Thymus (tissue), 11 donors: Measurements from ENCODE around the gene DNMT1. TPM values are rescaled to one million over a fixed set of nuclear protein-coding genes. Genes with fewer than 3 reads are reported as not detected.
A peak's percentile ranks its signal among the peaks of the same experiment; 100 is the strongest.

Source experiments
- DNase-seq, 9 donors: peaks; one replicate each; pipeline ENCODE4 v3.0.0-alpha.2; 2013; ENCODE audit warnings: low spot score in 9 of 9, low read depth in 6 of 9, missing footprints in 1 of 9
- H3K27ac ChIP-seq, 2 donors: one replicate each; pipeline ENCODE4 v1.5.1; 2013; ENCODE audit warnings: control low read depth in 1 of 2, low read depth in 1 of 2, low read length in 1 of 2, mild to moderate bottlenecking in 1 of 2, moderate library complexity in 1 of 2
- H3K27me3 ChIP-seq, 2 donors: one replicate each; pipeline ENCODE4 v1.5.1; 2013; ENCODE audit warnings: low read length in 1 of 2; ENCODE audit not compliant: control insufficient read depth in 2 of 2, insufficient read depth in 1 of 2
- H3K36me3 ChIP-seq, 2 donors: one replicate each; pipeline ENCODE4 v1.5.1; 2013; ENCODE audit warnings: low read length in 1 of 2, mild to moderate bottlenecking in 1 of 2, moderate library complexity in 1 of 2; ENCODE audit not compliant: control insufficient read depth in 2 of 2, insufficient read depth in 2 of 2
- H3K4me1 ChIP-seq, 2 donors: one replicate each; pipeline ENCODE4 v1.5.1; 2013; ENCODE audit warnings: low read length in 2 of 2; ENCODE audit not compliant: control insufficient read depth in 2 of 2, insufficient read depth in 2 of 2
- H3K4me3 ChIP-seq, 2 donors: one replicate each; pipeline ENCODE4 v1.5.1; 2013; ENCODE audit warnings: low read length in 2 of 2, control low read depth in 1 of 2, mild to moderate bottlenecking in 1 of 2
- H3K9me3 ChIP-seq, 2 donors: one replicate each; pipeline ENCODE4 v1.5.1; 2013; ENCODE audit warnings: low read length in 1 of 2, mild to moderate bottlenecking in 1 of 2; ENCODE audit not compliant: control insufficient read depth in 2 of 2, insufficient read depth in 1 of 2
- WGBS: extraction: QIAGEN DNeasy Blood & Tissue Kit; methylation state at CpG from one replicate; pipeline ENCODE4 v1.1.7; 2013; 5-methylcytosine and 5-hydroxymethylcytosine counted together
- polyA plus RNA-seq: library from polyadenylated mRNA; stranded (reverse); fragments of 200-250 nt; gene quantifications from one replicate; pipeline ENCODE4 v1.2.3, GENCODE V29; 2013
- total RNA-seq: library from RNA; stranded (reverse); fragments of 120-200 nt; gene quantifications from one replicate; pipeline ENCODE4 v1.2.4, GENCODE V29; 2013
- donor health status: healthy.

The DNMT1 gene
- total and polyA plus RNA-seq, 2 donors = 46.0 to 65.0 TPM

DNA sequence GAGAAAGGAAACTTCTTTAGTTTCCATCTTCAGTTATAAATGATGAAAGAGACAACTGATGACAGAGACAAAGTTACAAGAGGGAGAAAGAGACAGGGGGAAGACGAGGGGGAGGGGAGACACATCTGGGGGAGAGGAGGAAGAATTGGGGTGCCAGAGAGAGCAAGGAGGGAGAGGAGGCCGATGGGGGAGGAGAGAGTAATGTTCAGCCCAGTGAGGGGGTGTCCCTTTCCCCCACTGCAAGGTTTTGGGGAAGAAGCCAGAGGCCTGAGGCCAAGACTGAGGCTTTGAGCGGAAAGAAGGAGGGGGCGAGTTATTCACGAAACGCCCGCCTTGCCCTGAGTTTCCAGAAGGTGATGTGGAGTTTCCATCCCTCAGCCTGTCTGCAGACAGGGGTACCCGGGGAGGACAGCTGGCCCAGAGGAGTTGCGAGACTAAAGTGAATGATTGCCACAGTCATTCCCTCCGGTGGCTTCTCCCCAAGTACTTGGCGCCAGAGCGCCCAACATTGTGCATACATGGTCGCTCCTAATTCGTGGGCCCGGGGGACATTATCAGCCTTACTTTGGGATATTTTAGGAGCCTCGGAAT is 89.1 kb downstream of the DNMT1 start:
- H3K36me3 ChIP-seq = peaks cover 31 to 34% of the 10 kb centered on the region in 2 donors
- peak in 1 of 9 donors; percentile 59 for DNase-seq
- H3K4me1 ChIP-seq = peaks cover 21 to 55% of the 10 kb centered on the region in 2 donors
- H3K27me3 ChIP-seq = no peaks in the 10 kb centered on the region
- peak overlapping the region; percentile 98 to 100 for H3K27ac ChIP-seq
- WGBS = 42% methylated on average over 16 of the region's 16 CpGs
- H3K9me3 ChIP-seq = no peaks in the 10 kb centered on the region
- H3K4me3 ChIP-seq = peak overlapping the region; percentile 72 to 75

DNA sequence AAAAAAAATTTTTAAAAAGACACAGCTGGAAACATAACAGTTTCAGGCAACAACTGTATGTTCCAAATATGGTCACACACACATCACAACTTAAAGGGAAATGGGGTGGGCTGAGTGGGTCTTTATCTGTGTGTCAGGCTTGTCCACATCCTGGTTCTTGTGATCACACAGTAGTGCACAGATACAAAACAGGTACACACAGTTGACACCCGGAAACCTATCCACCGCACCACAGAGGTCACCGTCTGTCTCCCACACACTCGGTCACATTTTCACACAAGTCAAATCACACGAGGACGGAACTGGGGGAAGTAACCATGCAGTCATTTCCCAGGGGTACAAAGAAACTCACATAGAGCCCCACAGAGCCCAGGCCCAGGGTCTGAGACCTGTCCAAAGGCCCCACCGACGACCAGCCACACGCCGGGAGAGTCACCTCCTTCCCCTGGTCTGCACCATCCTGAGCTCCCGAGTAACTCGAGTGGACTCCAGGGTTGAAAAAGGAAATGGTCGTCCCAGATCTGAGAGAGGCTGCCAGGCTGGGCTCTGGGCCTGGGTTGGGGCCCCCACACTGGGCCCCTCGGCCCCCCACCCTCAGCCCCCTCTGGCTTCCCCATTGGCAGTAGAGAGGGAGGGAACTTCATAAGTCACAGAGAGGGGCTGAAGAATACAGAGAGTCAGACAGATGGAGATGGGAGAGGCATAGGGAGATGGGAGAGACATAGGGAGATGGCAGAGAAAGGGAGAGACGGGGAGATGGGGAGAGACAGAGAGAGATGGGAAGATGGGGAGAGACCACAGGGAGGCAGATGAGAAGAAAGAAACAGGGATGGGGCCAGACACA is 89.9 kb downstream of the DNMT1 start:
- Histone ChIP-seq H3K27me3 (no peaks in the 10 kb centered on the region), H3K36me3 (peaks cover 24 to 27% of the 10 kb centered on the region in 2 donors), H3K27ac (peak overlapping the region; percentile 98 to 100), H3K4me3 (no peak overlapping the region), H3K9me3 (no peaks in the 10 kb centered on the region), H3K4me1 (peaks cover 21 to 57% of the 10 kb centered on the region in 2 donors)
- 15% methylated on average over 15 of the region's 15 CpGs for WGBS
- DNase-seq = peak in 6 of 9 donors; percentile 67 to 90 (median 74)

DNA sequence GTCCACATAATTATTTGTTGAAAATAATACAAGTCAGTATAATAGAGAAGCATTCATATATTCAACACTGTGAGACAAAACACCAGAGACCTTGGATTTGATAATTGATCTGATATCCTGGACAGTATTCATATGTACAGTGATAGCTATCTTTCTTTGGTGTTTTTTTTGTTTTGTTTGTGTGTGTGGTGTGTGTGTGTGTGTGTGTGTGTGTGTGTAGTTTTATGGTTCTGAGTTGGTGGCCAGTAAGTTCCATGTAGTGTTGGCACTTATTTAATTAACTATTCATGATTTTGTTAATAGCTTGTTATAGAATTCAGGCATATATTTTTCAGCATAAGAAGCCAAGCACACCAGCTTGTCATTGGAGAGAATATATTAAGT is 90.6 kb downstream of the DNMT1 start:
- no peak for DNase-seq
- H3K27ac ChIP-seq = peak overlapping the region in 1 of 2 donors; percentile 100
- no peaks in the 10 kb centered on the region for H3K27me3 ChIP-seq
- H3K4me3 ChIP-seq = no peak overlapping the region
- peaks cover 21 to 57% of the 10 kb centered on the region in 2 donors for H3K4me1 ChIP-seq
- H3K9me3 ChIP-seq = no peaks in the 10 kb centered on the region
- peaks cover 16 to 20% of the 10 kb centered on the region in 2 donors for H3K36me3 ChIP-seq

DNA sequence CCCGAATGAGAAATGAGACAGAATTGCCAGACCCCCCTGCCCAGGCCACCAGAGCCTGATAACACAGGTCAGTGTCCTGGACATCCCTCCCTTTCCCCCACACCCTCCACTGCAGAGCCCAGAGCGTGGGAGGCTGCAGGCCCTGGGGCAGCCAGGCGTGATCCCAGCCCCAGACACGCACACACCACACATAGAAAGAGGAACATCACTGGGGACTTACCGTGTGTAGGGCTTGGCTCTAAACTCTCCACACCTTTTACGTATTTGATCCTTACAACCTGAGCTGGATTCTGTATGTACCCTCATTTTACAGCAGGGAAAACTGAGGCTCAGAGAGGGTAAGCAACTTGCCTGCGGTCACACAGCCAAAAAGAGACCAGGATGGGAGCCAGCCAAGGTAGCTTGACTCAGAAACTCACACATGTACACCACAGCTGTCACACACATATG is 91.9 kb downstream of the DNMT1 start:
- Histone ChIP-seq H3K27ac (peak overlapping the region; percentile 86 to 96), H3K4me3 (no peak overlapping the region), H3K4me1 (peaks cover 21 to 57% of the 10 kb centered on the region in 2 donors), H3K27me3 (no peaks in the 10 kb centered on the region), H3K36me3 (peaks cover 7 to 8% of the 10 kb centered on the region in 2 donors), H3K9me3 (no peaks in the 10 kb centered on the region)
- WGBS = 89% methylated on average over 7 of the region's 7 CpGs
- DNase-seq = peak in 1 of 9 donors; percentile 37

DNA sequence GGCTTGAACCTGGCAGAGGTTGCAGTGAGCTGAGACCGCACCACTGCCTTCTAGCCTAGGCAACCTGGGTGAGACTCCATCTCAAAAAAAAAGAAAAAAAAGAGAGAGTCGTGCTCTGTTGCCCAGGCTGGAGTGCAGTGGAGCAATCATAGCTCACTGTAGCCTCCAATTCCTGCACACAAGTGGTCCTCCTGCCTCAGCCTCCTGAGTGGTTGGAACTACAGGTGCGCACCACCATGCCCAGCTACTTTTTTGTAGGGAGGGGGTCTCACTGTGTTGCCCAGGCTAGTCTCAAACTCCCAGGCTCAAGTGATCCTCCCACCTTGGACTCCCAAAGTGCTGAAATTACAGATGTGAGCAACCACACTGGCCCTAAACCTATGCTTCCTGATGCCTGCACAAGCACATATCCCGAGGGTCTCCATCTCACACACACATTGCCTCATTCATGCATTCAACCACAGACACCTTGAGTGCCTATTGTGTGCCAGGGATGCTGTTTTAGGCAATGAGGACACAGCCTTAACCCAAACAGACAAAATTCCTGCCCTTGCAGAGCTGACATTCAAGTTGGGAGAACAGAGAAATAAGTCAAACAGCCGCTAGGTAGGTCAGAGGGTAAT is 94.5 kb downstream of the DNMT1 start:
- no peaks in the 10 kb centered on the region for H3K27me3 ChIP-seq
- H3K4me1 ChIP-seq = peaks cover 12 to 47% of the 10 kb centered on the region in 2 donors
- H3K9me3 ChIP-seq = peaks cover 1 to 4% of the 10 kb centered on the region in 2 donors
- no peak overlapping the region for H3K4me3 ChIP-seq
- no peak for DNase-seq
- no peaks in the 10 kb centered on the region for H3K36me3 ChIP-seq
- peak overlapping the region in 1 of 2 donors; percentile 31 for H3K27ac ChIP-seq
- WGBS = 96% methylated on average over 5 of the region's 5 CpGs

DNA sequence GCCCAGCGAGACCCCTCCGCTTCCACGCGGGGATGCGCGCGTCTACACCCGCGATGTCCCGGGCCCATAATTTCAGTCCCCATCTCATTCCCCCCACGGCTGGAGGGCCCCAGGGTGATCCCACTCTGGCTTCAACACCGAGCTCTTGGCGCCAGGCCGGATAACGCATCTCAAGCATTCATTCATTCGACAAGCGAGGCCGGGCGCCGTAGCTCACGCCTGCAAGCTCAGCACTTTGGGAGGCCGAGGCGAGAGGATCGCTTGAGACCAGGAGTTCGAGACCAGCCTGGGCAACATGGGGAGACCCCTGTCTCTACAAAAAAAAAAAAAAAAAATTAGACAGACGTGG is 98.2 kb downstream of the DNMT1 start:
- 42% methylated on average over 26 of the region's 26 CpGs for WGBS
- Histone ChIP-seq H3K27me3 (no peaks in the 10 kb centered on the region), H3K4me1 (peaks cover 7 to 18% of the 10 kb centered on the region in 2 donors), H3K27ac (peak overlapping the region; percentile 63 to 88), H3K9me3 (peaks cover 1 to 8% of the 10 kb centered on the region in 2 donors), H3K4me3 (peak overlapping the region; percentile 44 to 56), H3K36me3 (peaks cover 8 to 12% of the 10 kb centered on the region in 2 donors)
- no peak for DNase-seq

DNA sequence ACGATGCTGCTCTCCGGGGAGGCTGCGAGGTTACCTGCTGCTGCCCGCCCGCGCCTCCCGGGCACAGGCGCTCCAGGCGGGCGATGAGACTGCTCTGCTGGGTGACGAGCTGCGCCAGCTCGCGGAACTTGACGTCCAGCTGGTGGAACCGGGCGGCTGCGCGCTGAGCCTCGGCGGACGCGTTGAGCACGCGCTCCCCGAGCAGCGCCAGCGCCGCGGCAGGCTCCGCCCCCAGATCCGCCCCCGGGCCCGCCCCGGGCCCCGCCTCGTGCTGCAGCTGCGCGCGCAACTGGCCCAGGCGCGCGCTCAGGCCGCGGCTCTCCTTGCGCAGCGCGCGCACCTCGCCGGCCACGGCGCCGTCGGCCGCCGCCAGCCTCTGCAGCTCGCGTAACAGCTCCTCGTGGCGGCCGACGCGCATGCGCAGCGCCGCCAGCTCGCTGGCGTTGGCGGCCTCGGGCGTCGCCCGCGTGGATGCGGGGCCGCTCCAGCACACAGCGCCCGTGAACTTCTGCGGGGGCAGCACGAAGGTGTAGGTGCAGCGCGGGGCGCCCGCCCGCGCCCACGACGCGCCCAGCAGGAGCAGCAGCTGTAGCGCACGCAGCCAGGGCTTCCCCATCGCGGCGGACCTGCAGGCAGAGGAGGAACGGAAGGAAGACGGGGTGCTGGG is 98.7 kb downstream of the DNMT1 start:
- H3K4me3 ChIP-seq = peak overlapping the region; percentile 44 to 56
- no peaks in the 10 kb centered on the region for H3K27me3 ChIP-seq
- 4% methylated on average over 97 of the region's 97 CpGs for WGBS
- peak overlapping the region; percentile 63 to 88 for H3K27ac ChIP-seq
- peaks cover 12 to 13% of the 10 kb centered on the region in 2 donors for H3K36me3 ChIP-seq
- peak in 8 of 9 donors; percentile 69 to 92 (median 80) for DNase-seq
- peaks cover 1 to 8% of the 10 kb centered on the region in 2 donors for H3K9me3 ChIP-seq
- H3K4me1 ChIP-seq = peaks cover 7 to 14% of the 10 kb centered on the region in 2 donors

DNA sequence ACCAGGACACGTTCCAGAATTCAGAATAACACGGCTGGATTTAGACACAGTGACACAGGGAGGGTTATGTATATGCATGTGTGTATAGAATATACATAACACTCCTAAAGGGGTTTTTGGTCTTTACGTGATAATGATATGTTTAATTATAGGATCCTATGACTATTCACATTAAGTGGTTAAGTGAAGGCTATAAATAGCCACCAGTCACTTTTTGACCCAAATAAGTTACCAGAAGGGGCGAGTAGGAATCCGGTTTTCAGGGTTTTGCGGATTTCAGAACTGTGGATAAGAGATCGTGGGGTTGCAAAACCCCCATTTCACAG is 99.2 kb downstream of the DNMT1 start:
- peaks cover 7 to 13% of the 10 kb centered on the region in 2 donors for H3K4me1 ChIP-seq
- WGBS = 77% methylated on average over 7 of the region's 7 CpGs
- H3K9me3 ChIP-seq = peaks cover 1 to 8% of the 10 kb centered on the region in 2 donors
- H3K27ac ChIP-seq = peak overlapping the region in 1 of 2 donors; percentile 72
- DNase-seq = no peak
- peaks cover 14% of the 10 kb centered on the region in 2 donors for H3K36me3 ChIP-seq
- H3K4me3 ChIP-seq = peak overlapping the region in 1 of 2 donors; percentile 33
- H3K27me3 ChIP-seq = no peaks in the 10 kb centered on the region
